ENCODE data around the gene CYB561A3.

Gene CYB561A3

GRCh38 chr11:61345170-61345610 is 16.5 kb downstream of the CYB561A3 start:
- DNase-seq (ENCODE audit: low read depth in 2 of 2), result no peak
- TF ChIP-seq, protein P1, sequence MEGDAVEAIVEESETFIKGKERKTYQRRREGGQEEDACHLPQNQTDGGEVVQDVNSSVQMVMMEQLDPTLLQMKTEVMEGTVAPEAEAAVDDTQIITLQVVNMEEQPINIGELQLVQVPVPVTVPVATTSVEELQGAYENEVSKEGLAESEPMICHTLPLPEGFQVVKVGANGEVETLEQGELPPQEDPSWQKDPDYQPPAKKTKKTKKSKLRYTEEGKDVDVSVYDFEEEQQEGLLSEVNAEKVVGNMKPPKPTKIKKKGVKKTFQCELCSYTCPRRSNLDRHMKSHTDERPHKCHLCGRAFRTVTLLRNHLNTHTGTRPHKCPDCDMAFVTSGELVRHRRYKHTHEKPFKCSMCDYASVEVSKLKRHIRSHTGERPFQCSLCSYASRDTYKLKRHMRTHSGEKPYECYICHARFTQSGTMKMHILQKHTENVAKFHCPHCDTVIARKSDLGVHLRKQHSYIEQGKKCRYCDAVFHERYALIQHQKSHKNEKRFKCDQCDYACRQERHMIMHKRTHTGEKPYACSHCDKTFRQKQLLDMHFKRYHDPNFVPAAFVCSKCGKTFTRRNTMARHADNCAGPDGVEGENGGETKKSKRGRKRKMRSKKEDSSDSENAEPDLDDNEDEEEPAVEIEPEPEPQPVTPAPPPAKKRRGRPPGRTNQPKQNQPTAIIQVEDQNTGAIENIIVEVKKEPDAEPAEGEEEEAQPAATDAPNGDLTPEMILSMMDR (IDR thresholded peaks at IDR 0.05; ENCODE audit: low read depth, low read length), result no peak
- H3K4me3 ChIP-seq (replicated peaks in 1 of 2; ENCODE audit: low read depth in 2 of 2, low read length in 2 of 2), result no peak overlapping the region

- no peak for DNase-seq (ENCODE audit: low read depth in 2 of 2)
- H3K4me3 ChIP-seq (replicated peaks in 1 of 2; ENCODE audit: low read depth in 2 of 2, low read length in 2 of 2), result no peak overlapping the region
- TF ChIP-seq, protein P1 (IDR thresholded peaks at IDR 0.05; ENCODE audit: low read depth, low read length), result no peak
Observed at GRCh38 chr11:61343792-61344745, 17.6 kb downstream of the CYB561A3 start.

- no peak overlapping the region for H3K4me3 ChIP-seq (replicated peaks in 1 of 2; ENCODE audit: low read depth in 2 of 2, low read length in 2 of 2)
- TF ChIP-seq, protein P1 (IDR thresholded peaks at IDR 0.05; ENCODE audit: low read depth, low read length), result no peak
Observed at GRCh38 chr11:61342207-61342803, 19.4 kb downstream of the CYB561A3 start.

DNA sequence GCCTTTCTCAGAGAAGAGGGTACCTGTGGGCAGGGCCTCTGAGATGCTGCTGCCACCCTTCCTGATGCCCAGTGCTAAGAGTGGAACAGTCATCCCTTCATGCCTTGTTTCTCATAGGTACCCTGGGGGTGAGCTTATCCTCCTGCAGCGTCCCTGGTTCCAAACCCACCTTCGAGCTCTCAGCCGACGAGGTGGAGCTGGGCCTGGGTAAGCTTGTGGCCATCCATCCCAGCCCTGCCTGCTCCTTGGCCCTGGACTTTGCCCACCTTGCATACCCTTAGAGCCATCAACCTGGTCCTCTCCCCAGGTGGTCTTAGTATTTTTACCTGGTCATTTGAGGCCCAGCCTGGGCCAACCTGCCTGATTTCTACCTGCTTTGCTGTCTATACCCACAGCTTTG is 20.0 kb downstream of the CYB561A3 start:
- DNase-seq (ENCODE audit: low read depth in 2 of 2), result no peak
- TF ChIP-seq, protein P1 (IDR thresholded peaks at IDR 0.05; ENCODE audit: low read depth, low read length), result no peak
- no peak overlapping the region for H3K4me3 ChIP-seq (replicated peaks in 1 of 2; ENCODE audit: low read depth in 2 of 2, low read length in 2 of 2)

More at GRCh38 chr11:61342207-61342803, 19.4 kb downstream of the CYB561A3 start:
- no peak for DNase-seq (ENCODE audit: low read depth in 2 of 2)

DNA sequence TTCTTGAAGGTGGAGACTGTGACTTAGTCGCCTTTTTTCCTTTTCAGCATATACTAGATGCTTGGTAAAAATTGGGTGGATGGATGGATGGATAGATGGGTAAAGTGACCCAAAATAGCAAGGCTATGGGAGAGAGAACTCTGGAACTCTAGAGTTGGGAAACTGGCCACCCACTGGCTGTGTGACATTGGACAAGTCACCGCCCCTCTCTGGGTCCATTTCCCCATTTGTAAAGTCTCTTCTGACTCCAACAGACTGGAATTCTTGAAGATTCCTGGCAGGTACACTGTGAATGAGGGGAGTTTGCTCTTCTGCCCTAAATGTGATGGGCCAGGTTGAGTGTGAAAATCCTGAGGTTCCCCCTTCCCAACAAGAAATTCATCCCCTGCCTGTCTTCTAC is 20.7 kb downstream of the CYB561A3 start:
- TF ChIP-seq, protein P1 (IDR thresholded peaks at IDR 0.05; ENCODE audit: low read depth, low read length), result no peak

GRCh38 chr11:61339490-61339878 is 22.2 kb downstream of the CYB561A3 start:
- no peak overlapping the region for H3K4me3 ChIP-seq (replicated peaks in 1 of 2; ENCODE audit: low read depth in 2 of 2, low read length in 2 of 2)
- no peak for DNase-seq (ENCODE audit: low read depth in 2 of 2)
- TF ChIP-seq, protein P1 (IDR thresholded peaks at IDR 0.05; ENCODE audit: low read depth, low read length), result no peak

More for the DNA sequence above, 20.7 kb downstream of the CYB561A3 start:
- H3K4me3 ChIP-seq (replicated peaks in 1 of 2; ENCODE audit: low read depth in 2 of 2, low read length in 2 of 2), result no peak overlapping the region
- DNase-seq (ENCODE audit: low read depth in 2 of 2), result no peak
